Activated T-helper 1 cell treated with anti-CD3 and anti-CD28 coated beads, Interleukin-12 subunit alpha, Interleukin-12 subunit beta, Interleukin-2, Interleukin-4 antibody, amounts not matched to agents 30 ng/mL and 10 ng/mL and 1 ng/mL, durations not matched to agents 14 hours and 24 hours and 36 hours (primary cell): ENCODE data around the gene GABRG3. TPM values are rescaled to one million over a fixed set of nuclear protein-coding genes. Genes with fewer than 3 reads are reported as not detected.

Experiments used
- DNase-seq: peaks from one replicate; pipeline ENCODE4 v3.0.0; 2021; ENCODE audit warnings: low spot score
- H3K27ac Mint-ChIP-seq: one replicate; pipeline ENCODE4 v1.8.0; 2021; ENCODE audit warnings: mild to moderate bottlenecking, mixed read lengths
- H3K27me3 Mint-ChIP-seq: one replicate; pipeline ENCODE4 v1.8.0; 2022; ENCODE audit warnings: mild to moderate bottlenecking, moderate library complexity, mixed read lengths; ENCODE audit not compliant: insufficient read depth
- H3K36me3 Mint-ChIP-seq: one replicate; pipeline ENCODE4 v1.8.0; 2021; ENCODE audit warnings: low read depth, mixed read lengths
- H3K4me1 Mint-ChIP-seq: one replicate; pipeline ENCODE4 v1.8.0; 2021; ENCODE audit warnings: low read depth, mixed read lengths
- H3K4me3 Mint-ChIP-seq: one replicate; pipeline ENCODE4 v1.8.0; 2021; ENCODE audit warnings: mild to moderate bottlenecking, moderate library complexity, mixed read lengths
- H3K9me3 Mint-ChIP-seq: one replicate; pipeline ENCODE4 v1.8.0; 2021; ENCODE audit warnings: mixed read lengths
- intact Hi-C: fragments of 100-400 bp; cut with micrococcal nuclease; formaldehyde crosslinking; loops from one replicate; pipeline ENCODE4 v1.15.1; 2024
- total RNA-seq: library from RNA; stranded (reverse); gene quantifications from 2 replicates; pipeline ENCODE4 v1.2.3, GENCODE V29; 2022

The GABRG3 gene
- total RNA-seq, 1 donor from 2014 or later = not detected

DNA sequence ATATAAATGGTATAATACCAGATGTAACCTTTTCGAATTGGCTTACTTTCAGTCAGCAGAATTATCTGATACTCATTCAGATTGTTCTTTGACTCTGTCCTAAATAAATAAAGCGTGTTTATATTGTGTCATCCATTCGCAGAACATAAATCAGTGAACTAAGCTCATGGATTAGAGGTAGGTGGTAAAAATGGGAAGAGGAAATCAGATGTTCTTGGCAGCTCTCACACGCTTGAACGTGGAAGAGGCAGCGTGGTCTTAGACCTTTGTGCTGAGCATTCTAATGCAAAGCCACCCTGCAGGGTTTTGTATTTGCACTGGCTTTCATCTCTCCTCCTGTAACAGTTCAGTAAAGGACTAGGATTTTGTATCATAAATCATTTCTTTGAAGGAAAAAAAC lies 441.4 kb downstream of the GABRG3 start:
- DNase-seq = no peak
- no peak overlapping the region for H3K4me3 Mint-ChIP-seq
- intact Hi-C loops = no loop called here
- H3K9me3 Mint-ChIP-seq = peaks cover 18% of the 10 kb centered on the region
- H3K36me3 Mint-ChIP-seq = no peaks in the 10 kb centered on the region
- no peak overlapping the region for H3K27ac Mint-ChIP-seq
- H3K27me3 Mint-ChIP-seq = no peaks in the 10 kb centered on the region
- no peaks in the 10 kb centered on the region for H3K4me1 Mint-ChIP-seq

DNA sequence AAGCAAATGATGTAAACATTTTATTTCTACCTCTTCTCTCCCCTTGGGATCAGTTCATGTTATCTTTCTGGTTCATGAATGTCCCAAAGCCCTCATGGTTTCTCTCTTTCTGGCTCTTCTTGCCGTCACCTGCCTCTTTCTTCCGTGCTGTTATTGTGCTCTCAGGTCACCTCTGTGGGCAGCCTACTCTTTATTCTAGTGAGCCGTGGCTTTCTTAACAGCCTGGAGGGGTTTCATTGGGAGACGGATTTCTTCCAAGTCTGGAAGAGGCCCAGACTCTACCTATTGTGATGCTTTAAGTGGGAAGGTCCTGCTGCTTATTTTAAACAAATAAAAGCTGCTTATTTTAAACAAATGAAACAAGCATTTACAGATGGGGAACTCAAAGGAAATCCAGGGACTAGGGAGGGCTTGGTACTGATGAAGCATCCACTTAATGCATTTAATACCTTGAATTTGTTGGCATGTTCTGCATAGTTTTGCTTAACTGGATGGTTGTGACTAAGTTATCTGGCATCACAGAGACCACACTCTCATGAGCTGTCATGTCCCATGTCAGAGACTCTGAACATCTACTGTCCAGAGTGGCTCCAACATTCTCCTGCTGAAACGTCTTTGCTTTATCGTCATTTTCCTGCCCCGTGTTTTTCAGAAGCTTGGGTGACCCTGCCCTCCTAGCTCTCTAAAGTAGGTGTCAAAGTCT lies 443.3 kb downstream of the GABRG3 start:
- Mint-ChIP-seq H3K4me3 (no peak overlapping the region), H3K36me3 (no peaks in the 10 kb centered on the region), H3K27me3 (no peaks in the 10 kb centered on the region), H3K27ac (no peak overlapping the region), H3K4me1 (no peaks in the 10 kb centered on the region), H3K9me3 (peaks cover 26% of the 10 kb centered on the region)
- no peak for DNase-seq
- intact Hi-C loops = no loop called here

DNA sequence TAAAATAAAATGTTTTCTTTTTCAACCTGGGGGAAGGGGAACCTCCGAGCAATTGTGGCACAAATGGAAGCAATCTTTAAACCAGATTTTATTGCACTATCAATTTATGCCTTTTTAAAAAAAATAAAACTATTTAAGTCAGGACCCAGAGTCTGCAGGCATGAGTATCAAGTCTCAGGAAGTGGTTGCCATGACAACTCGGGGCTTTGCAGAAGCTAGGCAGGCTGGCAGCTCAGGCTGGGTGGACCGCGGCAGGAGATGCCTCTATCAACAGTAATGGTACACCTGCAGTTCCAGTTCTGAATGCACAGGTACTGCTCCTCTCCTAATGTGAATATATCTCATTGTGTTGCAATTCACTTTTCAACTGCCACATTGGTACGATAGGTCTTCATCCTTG lies 447.7 kb downstream of the GABRG3 start:
- Mint-ChIP-seq H3K4me1 (no peaks in the 10 kb centered on the region), H3K4me3 (no peak overlapping the region), H3K36me3 (no peaks in the 10 kb centered on the region), H3K27me3 (no peaks in the 10 kb centered on the region), H3K27ac (no peak overlapping the region), H3K9me3 (peaks cover 30% of the 10 kb centered on the region)
- intact Hi-C loops = no loop called here
- no peak for DNase-seq

DNA sequence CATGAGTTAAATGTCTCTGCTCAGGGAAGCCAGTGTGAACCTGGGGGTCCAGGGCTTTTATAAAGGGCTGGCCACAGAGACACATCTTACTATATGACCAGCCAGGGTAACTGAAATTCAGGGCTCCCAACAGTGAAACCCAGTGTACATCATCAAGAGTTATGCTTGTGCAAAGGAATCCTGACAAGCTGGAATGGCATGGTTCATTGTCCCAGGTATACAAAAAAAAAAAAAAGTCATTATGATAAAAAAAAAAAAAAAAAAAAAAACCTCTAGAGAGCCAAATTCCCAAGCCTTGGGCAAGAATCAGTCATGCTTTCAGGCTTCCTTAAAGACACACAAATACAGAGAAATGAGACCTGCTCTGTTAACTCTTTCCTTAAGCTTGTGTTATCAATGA lies 452.0 kb downstream of the GABRG3 start:
- no peaks in the 10 kb centered on the region for H3K36me3 Mint-ChIP-seq
- peaks cover 14% of the 10 kb centered on the region for H3K9me3 Mint-ChIP-seq
- H3K27ac Mint-ChIP-seq = no peak overlapping the region
- DNase-seq = no peak
- no peaks in the 10 kb centered on the region for H3K4me1 Mint-ChIP-seq
- H3K27me3 Mint-ChIP-seq = no peaks in the 10 kb centered on the region
- no peak overlapping the region for H3K4me3 Mint-ChIP-seq
- intact Hi-C loops = no loop called here

DNA sequence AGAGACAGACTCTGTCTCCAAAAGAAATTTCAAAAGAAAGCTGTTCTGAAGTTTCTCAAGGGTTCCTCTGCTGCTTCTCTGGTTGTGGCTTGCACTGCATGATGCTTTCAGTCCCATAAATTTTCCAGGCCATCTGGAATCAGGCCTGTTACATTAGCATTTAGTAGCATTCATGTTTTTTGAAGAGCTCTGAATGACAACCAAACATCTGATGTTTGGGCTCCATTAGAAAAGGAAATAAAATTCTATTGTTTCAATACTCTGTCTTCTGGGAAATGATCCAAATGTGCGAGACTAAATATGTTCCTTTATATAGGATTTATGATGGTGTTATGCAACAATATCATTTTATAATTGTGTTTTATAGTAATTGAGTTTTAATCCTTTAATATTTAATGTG lies 455.8 kb downstream of the GABRG3 start:
- no peaks in the 10 kb centered on the region for H3K36me3 Mint-ChIP-seq

DNA sequence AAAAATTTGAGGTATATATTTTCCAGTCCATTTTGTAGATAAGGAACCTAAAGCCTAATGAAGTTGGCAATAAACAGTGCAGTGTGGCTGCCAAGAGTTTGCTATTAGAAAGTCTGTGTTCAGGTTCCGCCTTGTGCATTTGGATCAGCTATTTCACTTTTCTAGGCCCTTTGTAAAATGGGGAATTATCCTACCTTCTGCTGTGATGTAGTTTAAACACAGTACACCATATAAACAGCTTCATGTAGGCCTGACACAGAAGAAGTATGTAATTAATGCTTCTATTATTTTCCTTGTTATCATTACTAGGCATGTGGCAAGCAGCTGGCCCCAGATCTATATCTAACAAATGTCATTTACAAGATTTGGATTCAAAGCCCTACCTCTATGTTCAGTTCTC lies 456.3 kb downstream of the GABRG3 start:
- Mint-ChIP-seq H3K4me1 (no peaks in the 10 kb centered on the region), H3K4me3 (no peak overlapping the region), H3K36me3 (no peaks in the 10 kb centered on the region), H3K9me3 (peaks cover 16% of the 10 kb centered on the region), H3K27me3 (no peaks in the 10 kb centered on the region), H3K27ac (no peak overlapping the region)
- intact Hi-C loops = no loop called here
- no peak for DNase-seq

More for the DNA sequence above, 455.8 kb downstream of the GABRG3 start:
- Mint-ChIP-seq H3K4me3 (no peak overlapping the region), H3K27me3 (no peaks in the 10 kb centered on the region), H3K9me3 (peaks cover 15% of the 10 kb centered on the region), H3K27ac (no peak overlapping the region), H3K4me1 (no peaks in the 10 kb centered on the region)
- intact Hi-C loops = no loop called here
- DNase-seq = no peak

DNA sequence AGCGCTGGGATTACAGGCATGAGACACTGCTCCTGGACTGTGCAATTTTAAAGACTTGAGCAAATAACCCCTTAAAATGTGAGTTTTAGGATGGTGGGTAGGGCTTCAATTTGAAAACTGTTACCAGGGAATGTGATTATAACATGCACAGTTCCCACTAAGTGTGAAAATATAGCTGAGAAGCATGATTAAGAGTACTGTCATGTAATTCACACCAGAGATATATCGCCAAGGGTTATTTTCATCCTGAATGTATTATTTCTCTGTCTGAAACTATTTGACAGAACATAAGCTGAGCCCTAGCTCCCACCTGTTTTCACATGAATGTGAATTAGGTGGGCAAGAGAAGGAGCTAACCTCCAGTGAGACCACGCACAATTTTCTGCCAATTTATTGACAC lies 457.2 kb downstream of the GABRG3 start:
- peaks cover 23% of the 10 kb centered on the region for H3K9me3 Mint-ChIP-seq
- H3K27me3 Mint-ChIP-seq = no peaks in the 10 kb centered on the region
- H3K36me3 Mint-ChIP-seq = no peaks in the 10 kb centered on the region
- no peak overlapping the region for H3K27ac Mint-ChIP-seq
- H3K4me3 Mint-ChIP-seq = no peak overlapping the region
- DNase-seq = no peak
- H3K4me1 Mint-ChIP-seq = no peaks in the 10 kb centered on the region
- intact Hi-C loops = no loop called here

DNA sequence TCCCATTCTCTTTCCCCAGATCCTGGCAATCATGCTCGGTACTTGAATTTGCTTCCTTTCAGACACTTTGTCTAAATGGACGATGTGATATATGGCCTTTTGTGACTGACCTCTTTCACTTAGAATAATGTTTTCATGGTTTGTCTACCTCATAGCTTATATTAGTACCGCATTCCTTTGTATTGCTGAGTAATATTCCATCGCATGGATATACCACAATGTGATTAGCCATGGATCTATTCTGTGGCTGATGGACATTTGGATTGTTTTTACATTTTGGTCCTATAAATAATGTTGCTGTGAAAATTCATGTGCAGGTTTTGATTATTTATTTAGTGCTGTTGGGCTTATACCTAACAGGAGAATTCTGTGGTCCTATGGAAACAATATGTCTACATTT lies 458.6 kb downstream of the GABRG3 start:
- Mint-ChIP-seq H3K4me1 (no peaks in the 10 kb centered on the region), H3K36me3 (no peaks in the 10 kb centered on the region), H3K27ac (no peak overlapping the region), H3K4me3 (no peak overlapping the region), H3K27me3 (no peaks in the 10 kb centered on the region), H3K9me3 (peaks cover 27% of the 10 kb centered on the region)
- intact Hi-C loops = no loop called here
- no peak for DNase-seq

DNA sequence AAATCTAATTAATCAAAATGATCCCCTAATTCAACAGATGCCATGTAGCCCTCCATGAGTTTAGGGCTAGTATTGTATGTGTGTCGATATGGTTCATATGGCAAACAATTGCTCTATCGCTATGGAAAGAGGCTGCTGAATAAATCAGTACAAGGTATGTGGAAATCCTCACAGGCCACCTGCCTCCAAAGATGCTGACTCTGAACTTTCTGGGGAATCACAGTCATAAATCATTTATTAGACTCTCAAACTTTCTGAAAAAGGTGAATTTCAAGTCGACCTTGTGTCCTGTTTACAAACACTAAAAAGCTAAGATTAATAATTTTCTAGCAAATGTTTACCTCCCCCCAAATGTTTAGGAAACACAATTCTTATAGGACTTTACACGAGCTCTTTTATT lies 462.6 kb downstream of the GABRG3 start:
- Mint-ChIP-seq H3K9me3 (peaks cover 37% of the 10 kb centered on the region), H3K27ac (no peak overlapping the region), H3K27me3 (no peaks in the 10 kb centered on the region), H3K36me3 (no peaks in the 10 kb centered on the region), H3K4me1 (no peaks in the 10 kb centered on the region), H3K4me3 (no peak overlapping the region)
- intact Hi-C loops = no loop called here
- no peak for DNase-seq

DNA sequence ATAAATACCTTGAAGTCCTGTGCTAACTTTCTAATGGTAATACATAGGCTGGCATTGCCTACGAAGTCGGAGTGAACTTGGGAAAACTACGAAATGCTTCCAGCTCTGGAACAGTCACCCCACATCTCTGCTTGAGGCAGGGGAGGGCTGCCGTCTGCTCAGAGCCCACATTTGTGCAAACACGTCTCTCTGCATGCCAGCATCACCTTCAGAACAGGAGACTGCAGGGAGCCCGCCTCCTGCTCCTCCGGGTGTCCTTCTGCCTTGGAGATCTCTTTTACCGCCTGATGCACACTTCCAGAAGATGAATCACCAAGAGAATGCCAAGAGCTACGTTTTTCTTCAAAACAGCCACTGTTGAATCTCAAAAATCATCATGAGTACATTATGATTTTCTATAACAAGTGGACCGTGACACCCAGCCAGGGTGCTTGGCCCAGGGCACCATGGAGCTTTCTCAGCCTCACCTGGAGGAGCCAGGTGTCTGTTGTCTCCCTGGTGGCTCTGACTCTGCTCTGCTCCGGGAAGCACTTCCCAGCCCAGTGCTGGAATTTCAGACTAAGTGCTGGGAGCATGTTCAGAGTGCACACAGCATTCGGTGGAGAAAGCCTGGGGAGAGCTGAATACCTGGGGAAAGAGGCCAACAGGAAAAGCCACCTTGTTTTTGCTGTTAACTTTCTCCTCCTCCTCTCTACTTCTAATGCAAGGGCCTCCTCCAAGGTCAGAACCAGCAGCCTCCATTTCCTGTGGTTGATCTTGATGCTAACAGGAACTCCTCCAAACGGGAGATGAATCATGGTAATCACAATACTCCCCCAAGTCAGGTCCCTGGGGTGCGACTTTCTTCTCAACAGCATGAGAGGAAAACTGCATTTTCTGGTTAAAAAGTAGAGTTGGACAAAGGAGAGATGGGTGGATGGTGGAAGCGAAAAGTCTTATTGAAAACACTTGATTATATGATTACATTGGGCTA lies 467.7 kb downstream of the GABRG3 start:
- no peak for DNase-seq
- Mint-ChIP-seq H3K36me3 (no peaks in the 10 kb centered on the region), H3K9me3 (peaks cover 47% of the 10 kb centered on the region), H3K4me3 (no peak overlapping the region), H3K4me1 (no peaks in the 10 kb centered on the region), H3K27me3 (no peaks in the 10 kb centered on the region), H3K27ac (no peak overlapping the region)
- intact Hi-C loops = no loop called here

DNA sequence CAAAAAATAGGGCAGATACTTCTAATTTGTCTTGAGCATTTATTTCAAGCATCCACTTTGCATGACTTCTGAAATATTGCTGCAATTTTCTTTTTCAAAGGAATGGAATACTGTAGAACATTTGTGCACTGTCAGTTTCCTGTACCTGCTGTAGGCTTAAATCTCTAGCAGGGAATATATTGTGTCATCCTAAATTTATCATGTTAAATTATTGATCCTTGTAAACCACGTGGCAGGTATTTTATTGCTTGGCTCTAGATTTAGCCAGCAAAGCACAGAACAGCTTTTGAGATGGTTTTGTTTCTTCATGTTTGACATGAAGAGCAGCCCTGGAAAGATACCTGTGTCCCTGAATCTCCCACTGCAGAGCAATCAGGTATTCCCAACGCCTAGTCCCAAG lies 470.1 kb downstream of the GABRG3 start:
- Mint-ChIP-seq H3K36me3 (no peaks in the 10 kb centered on the region), H3K4me1 (no peaks in the 10 kb centered on the region), H3K4me3 (no peak overlapping the region), H3K27ac (no peak overlapping the region), H3K27me3 (no peaks in the 10 kb centered on the region), H3K9me3 (peaks cover 37% of the 10 kb centered on the region)
- intact Hi-C loops = no loop called here
- no peak for DNase-seq

DNA sequence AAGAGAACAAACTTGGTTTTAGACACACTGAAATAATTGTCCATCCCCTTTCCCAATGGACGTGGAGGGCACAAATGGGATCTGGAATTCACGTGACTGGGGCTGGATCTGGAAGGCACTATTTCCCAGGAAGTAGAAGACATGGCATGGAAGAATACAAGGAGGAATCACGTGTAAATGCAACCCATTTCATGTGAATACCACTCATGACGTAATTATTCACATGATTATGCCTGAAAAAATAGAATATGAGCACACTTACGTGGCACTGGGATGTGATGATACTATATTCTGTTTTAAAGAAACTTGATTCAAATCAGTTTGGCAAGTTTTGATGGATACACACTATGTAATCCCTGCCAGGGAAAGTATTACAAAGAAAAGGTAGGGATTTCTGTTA lies 477.3 kb downstream of the GABRG3 start:
- Mint-ChIP-seq H3K4me3 (no peak overlapping the region), H3K27ac (no peak overlapping the region), H3K4me1 (no peaks in the 10 kb centered on the region), H3K36me3 (no peaks in the 10 kb centered on the region), H3K27me3 (no peaks in the 10 kb centered on the region), H3K9me3 (peaks cover 20% of the 10 kb centered on the region)
- intact Hi-C loops = no loop called here
- no peak for DNase-seq

DNA sequence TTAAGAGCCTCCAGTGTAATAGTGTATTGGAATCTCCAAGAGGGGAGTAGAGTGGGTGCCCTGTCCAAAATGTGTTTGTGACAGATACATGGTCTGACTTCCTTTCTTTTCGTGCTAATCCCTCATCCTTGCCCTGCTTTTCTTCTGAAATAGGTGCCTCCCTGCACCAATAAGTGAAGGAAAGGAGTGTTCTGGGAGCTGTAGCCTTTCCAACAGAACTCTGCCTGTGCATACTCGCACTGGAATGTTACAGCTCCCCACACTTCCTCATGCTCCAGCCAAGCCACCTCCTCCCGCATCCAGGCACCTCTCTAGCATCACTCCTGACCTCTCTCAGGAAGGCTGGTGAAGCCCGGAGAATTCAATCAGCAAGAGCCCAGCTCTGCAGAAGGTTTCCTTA lies 478.0 kb downstream of the GABRG3 start:
- Mint-ChIP-seq H3K4me1 (no peaks in the 10 kb centered on the region), H3K36me3 (no peaks in the 10 kb centered on the region), H3K27me3 (no peaks in the 10 kb centered on the region), H3K9me3 (peaks cover 20% of the 10 kb centered on the region), H3K27ac (no peak overlapping the region), H3K4me3 (no peak overlapping the region)
- DNase-seq = no peak
- intact Hi-C loops = no loop called here
